PFSK-1 (cell line): ENCODE measurements around the gene DIP2C.

Source experiments
- FOXP2 ChIP-seq: optimal IDR thresholded peaks from 2 replicates; pipeline ENCODE3; 2011; ENCODE audit warnings: borderline replicate concordance, control low read depth, inconsistent platforms; ENCODE audit not compliant: insufficient read depth; ENCODE audit errors: extremely low read length, extremely low read depth
- POLR2AphosphoS5 ChIP-seq: IDR thresholded peaks from 2 replicates; pipeline ENCODE4 v1.6.1; 2012; ENCODE audit warnings: low read depth, mild to moderate bottlenecking, control low read depth, low read length, moderate library complexity
- SIN3A ChIP-seq: IDR thresholded peaks from 2 replicates; pipeline ENCODE4 v1.6.1; 2012; ENCODE audit warnings: mild to moderate bottlenecking, low read length, moderate library complexity, borderline replicate concordance; ENCODE audit not compliant: insufficient read depth
- TAF1 ChIP-seq: IDR thresholded peaks from 2 replicates; pipeline ENCODE4 v1.6.1; 2012; ENCODE audit warnings: low read length, control low read depth, borderline replicate concordance; ENCODE audit not compliant: insufficient read depth
- TF ChIP-seq, protein P1 (sequence below), 2 experiments: IDR thresholded peaks; 2 replicates each; pipeline versions ENCODE4 v1.6.1 to v1.8.0; 2011 to 2012; ENCODE audit warnings: low read depth in 2 of 2, low read length in 2 of 2, control low read depth in 1 of 2, inconsistent platforms in 1 of 2, mild to moderate bottlenecking in 1 of 2, moderate library complexity in 1 of 2; ENCODE audit not compliant: insufficient read depth in 1 of 2

DIP2C gene

DNA sequence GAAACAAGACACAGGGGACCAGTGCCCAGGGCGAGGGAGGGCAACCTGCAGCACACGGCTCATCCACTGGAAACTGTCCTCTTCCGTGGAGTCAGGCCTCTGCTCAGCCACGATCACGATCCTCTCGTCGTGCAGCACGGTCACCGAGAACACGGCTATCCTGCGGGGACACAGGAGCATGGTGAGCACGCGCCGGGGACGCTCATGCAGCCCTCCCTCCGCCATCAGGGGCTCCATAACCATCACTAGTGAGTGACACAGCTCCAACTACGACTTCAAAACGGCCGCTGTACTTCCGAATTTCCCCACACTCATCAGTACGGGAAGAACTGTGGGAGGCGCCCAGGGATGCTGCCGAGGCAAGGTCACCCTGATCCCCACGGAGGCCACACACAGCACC is 326.3 kb downstream of the DIP2C start:
- TF ChIP-seq FOXP2 (no peak), POLR2AphosphoS5 (no peak), SIN3A (no peak), TAF1 (no peak)
- TF ChIP-seq, protein P1, sequence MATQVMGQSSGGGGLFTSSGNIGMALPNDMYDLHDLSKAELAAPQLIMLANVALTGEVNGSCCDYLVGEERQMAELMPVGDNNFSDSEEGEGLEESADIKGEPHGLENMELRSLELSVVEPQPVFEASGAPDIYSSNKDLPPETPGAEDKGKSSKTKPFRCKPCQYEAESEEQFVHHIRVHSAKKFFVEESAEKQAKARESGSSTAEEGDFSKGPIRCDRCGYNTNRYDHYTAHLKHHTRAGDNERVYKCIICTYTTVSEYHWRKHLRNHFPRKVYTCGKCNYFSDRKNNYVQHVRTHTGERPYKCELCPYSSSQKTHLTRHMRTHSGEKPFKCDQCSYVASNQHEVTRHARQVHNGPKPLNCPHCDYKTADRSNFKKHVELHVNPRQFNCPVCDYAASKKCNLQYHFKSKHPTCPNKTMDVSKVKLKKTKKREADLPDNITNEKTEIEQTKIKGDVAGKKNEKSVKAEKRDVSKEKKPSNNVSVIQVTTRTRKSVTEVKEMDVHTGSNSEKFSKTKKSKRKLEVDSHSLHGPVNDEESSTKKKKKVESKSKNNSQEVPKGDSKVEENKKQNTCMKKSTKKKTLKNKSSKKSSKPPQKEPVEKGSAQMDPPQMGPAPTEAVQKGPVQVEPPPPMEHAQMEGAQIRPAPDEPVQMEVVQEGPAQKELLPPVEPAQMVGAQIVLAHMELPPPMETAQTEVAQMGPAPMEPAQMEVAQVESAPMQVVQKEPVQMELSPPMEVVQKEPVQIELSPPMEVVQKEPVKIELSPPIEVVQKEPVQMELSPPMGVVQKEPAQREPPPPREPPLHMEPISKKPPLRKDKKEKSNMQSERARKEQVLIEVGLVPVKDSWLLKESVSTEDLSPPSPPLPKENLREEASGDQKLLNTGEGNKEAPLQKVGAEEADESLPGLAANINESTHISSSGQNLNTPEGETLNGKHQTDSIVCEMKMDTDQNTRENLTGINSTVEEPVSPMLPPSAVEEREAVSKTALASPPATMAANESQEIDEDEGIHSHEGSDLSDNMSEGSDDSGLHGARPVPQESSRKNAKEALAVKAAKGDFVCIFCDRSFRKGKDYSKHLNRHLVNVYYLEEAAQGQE (IDR thresholded peaks at IDR 0.05; ENCODE audit: insufficient read depth in 1 of 2, low read depth in 2 of 2, low read length in 2 of 2): no peak

DNA sequence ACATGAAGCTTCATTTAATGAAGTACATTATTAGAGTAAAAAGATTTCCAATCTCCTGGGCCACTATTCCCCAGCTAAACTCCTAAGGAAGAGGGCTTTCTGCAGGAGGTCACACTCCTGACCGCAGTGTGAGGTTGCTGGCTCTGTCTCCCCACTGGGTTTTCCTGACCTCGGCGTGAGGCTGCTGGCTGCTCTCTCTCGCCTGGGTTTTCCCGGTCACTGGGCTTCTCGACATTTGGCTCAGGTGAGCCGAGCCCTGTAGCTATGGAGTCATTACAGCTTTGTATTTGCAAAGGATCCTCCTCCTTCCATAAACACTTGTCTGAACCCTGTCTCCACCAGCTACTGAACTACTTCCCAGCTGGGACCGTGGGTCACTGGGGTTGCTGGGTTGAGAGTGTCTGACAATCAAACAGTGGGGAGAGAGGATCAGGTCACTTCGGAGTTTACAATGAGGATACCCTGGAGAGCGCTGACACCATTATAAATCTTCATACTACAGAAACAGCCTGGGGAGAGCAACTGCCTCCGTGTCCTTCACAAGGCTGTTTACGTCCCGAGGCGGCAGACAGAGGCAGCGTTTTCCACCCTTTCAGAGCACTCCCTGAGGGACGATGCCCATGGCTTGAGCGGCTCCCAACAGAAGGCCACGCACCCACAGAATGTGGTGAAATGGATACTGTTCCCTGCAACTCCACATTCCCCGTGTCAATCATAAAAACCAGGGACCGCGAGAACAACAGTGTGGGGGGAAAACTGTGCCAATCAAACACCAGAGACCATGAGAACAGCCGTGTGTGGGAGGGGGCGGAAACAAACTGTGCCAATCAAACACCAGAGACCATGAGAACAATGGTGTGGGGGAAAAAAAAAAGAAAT is 328.0 kb downstream of the DIP2C start:
- TF ChIP-seq TAF1: no peak
- TF ChIP-seq FOXP2: no peak
- TF ChIP-seq, protein P1 (IDR thresholded peaks at IDR 0.05; ENCODE audit: insufficient read depth in 1 of 2, low read depth in 2 of 2, low read length in 2 of 2): no peak
- no peak for TF ChIP-seq POLR2AphosphoS5
- TF ChIP-seq SIN3A: no peak

GRCh38 chr10:360653-361052 is 328.8 kb downstream of the DIP2C start:
- TF ChIP-seq, protein P1 (IDR thresholded peaks at IDR 0.05; ENCODE audit: insufficient read depth in 1 of 2, low read depth in 2 of 2, low read length in 2 of 2): no peak
- TF ChIP-seq POLR2AphosphoS5 (no peak), TAF1 (no peak), FOXP2 (no peak), SIN3A (no peak)

DNA sequence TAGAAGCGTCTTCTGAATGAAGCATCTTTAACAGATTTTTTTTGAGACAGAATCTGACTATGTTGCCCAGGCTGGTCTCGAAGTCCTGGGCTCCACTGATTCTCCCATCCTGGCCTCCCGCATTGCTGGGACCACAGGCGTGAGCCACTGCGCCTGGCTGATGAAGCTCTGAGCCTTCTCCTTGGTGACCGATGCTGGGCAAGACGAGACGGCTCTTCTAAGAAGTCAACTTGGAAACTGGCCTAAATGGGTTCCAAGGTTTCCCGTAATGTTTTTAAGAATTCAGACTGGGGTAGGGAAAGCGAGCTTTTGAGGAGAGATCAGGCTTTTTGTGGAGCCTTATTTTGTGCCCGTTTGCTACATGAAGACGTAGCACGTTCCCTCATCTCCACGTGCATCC is 329.7 kb downstream of the DIP2C start:
- TF ChIP-seq FOXP2 (no peak), SIN3A (no peak), POLR2AphosphoS5 (no peak), TAF1 (no peak)
- TF ChIP-seq, protein P1 (IDR thresholded peaks at IDR 0.05; ENCODE audit: insufficient read depth in 1 of 2, low read depth in 2 of 2, low read length in 2 of 2): no peak
